ENCODE data around the gene ATP7B. TPM values are rescaled to one million over a fixed set of nuclear protein-coding genes. Genes with fewer than 3 reads are reported as not detected.
"Not testable (repeated sequence)": the region's sequence is repeated elsewhere in the genome, so short reads cannot be mapped to it uniquely, and the experiment has no call there.

The ATP7B gene
- total RNA-seq, 1 donor from 2014 or later: 19.3 TPM

DNA sequence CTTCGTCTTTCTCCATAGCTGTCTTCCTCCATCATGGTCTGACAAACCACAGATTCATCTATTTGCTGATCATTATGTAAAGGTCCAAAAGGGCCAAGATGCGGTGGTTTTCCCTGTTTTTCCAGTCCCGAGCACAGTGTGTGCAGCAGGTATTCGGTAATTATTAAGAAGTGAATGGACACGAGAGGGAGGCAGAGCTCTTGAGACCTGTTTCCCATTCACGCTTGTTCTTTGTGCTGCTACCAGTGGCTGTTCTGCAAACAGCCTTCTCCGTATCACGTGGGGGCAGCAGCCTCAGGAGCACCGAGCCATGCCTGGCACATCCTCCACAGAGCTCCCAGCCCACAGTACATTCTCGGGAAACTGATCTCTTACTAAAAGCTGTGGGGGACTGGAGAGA, 99.2 kb downstream of the ATP7B start:
- Mint-ChIP-seq H3K9me3 (ENCODE audit: unreplicated experiment) (no peaks in the 10 kb centered on the region), H3K27ac (ENCODE audit: unreplicated experiment) (no peak overlapping the region), H3K4me3 (ENCODE audit: unreplicated experiment) (no peak overlapping the region), H3K36me3 (ENCODE audit: low read depth, unreplicated experiment) (no peaks in the 10 kb centered on the region), H3K4me1 (ENCODE audit: unreplicated experiment) (peaks cover 10% of the 10 kb centered on the region), H3K27me3 (ENCODE audit: unreplicated experiment) (peaks cover 7% of the 10 kb centered on the region)
- TF ChIP-seq, protein P1, sequence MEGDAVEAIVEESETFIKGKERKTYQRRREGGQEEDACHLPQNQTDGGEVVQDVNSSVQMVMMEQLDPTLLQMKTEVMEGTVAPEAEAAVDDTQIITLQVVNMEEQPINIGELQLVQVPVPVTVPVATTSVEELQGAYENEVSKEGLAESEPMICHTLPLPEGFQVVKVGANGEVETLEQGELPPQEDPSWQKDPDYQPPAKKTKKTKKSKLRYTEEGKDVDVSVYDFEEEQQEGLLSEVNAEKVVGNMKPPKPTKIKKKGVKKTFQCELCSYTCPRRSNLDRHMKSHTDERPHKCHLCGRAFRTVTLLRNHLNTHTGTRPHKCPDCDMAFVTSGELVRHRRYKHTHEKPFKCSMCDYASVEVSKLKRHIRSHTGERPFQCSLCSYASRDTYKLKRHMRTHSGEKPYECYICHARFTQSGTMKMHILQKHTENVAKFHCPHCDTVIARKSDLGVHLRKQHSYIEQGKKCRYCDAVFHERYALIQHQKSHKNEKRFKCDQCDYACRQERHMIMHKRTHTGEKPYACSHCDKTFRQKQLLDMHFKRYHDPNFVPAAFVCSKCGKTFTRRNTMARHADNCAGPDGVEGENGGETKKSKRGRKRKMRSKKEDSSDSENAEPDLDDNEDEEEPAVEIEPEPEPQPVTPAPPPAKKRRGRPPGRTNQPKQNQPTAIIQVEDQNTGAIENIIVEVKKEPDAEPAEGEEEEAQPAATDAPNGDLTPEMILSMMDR (IDR thresholded peaks at IDR 0.05; ENCODE audit: unreplicated experiment): no peak
- no peak for DNase-seq (ENCODE audit: low spot score)

DNA sequence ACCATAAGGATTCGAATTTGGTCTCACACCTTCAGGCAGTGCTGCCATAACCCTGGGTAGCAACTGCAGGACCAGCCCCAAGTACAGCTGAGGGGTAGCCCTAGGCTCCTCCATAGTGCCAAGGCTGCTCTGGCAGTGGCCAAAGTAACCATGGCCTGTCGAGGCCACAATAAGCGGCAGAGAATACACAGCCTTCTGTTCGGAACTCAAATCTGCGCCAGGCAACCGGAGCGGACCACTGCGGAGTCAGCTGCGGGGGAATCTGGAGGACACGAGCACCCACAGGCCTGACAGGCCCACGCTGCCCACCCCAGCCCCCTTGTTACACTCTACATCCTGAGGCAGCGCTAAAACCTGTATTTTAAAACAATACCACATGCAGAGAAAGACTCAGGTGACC, 100.7 kb downstream of the ATP7B start:
- Mint-ChIP-seq H3K36me3 (ENCODE audit: low read depth, unreplicated experiment) (no peaks in the 10 kb centered on the region), H3K27ac (ENCODE audit: unreplicated experiment) (no peak overlapping the region), H3K9me3 (ENCODE audit: unreplicated experiment) (no peaks in the 10 kb centered on the region), H3K4me3 (ENCODE audit: unreplicated experiment) (no peak overlapping the region), H3K27me3 (ENCODE audit: unreplicated experiment) (peaks cover 7% of the 10 kb centered on the region), H3K4me1 (ENCODE audit: unreplicated experiment) (peaks cover 10% of the 10 kb centered on the region)
- no peak for DNase-seq (ENCODE audit: low spot score)
- TF ChIP-seq, protein P1 (IDR thresholded peaks at IDR 0.05; ENCODE audit: unreplicated experiment): no peak

DNA sequence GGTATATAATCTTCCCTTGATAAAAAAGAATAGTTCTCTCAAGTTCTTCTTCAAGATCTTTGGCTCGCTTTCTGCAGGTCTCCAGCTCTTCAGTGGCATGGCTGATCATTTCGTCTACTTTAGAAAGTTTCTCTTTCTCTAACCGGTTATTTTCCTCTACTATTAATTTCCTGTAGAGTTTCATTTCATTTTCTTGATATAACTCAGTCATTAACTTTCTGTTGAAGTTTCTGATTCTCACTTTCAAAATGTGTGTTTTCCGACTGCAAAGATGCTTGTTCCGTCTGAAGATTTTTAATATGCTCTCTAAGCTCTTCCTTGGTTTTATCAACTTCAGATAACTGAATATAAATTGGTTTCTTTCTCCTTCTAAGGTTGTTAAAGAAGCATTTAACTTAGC, 102.0 kb downstream of the ATP7B start:
- not testable (repeated sequence) for H3K4me1 Mint-ChIP-seq (ENCODE audit: unreplicated experiment)

DNA sequence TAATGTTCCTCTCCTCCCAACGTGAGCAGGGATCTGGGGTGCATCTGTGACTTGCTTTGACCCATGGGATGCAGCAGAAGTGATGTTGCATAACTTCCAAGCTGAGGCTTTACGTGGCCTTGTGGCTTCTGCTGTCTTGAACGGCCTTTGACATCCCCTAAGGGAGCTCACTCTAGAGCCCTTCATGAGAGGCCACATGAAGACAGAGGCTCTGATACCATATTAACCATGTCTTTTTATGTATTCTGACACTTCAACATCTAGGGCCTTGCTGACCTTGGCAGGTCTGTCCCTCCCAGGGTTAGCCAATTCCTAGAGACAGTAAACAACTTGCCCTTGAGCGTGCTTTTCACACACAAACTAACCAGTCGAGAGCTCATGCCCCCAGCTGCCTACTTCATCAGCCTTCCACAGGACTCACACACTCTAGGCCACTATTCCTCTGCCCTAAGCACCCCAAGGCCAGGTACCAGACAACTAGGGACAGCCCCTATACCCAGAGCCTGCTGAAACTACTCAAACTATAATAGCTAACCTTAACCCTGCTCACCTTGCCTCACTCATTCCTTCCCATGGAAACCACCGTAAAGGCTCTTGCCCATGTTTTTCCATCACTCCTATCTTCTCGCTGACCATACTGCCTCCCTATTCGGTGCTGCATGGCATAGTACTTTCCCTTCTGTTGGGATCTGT, 104.1 kb downstream of the ATP7B start:
- DNase-seq (ENCODE audit: low spot score): no peak
- H3K9me3 Mint-ChIP-seq (ENCODE audit: unreplicated experiment): no peaks in the 10 kb centered on the region
- no peak overlapping the region for H3K27ac Mint-ChIP-seq (ENCODE audit: unreplicated experiment)
- H3K36me3 Mint-ChIP-seq (ENCODE audit: low read depth, unreplicated experiment): no peaks in the 10 kb centered on the region
- TF ChIP-seq, protein P1 (IDR thresholded peaks at IDR 0.05; ENCODE audit: unreplicated experiment): no peak
- H3K27me3 Mint-ChIP-seq (ENCODE audit: unreplicated experiment): peaks cover 6% of the 10 kb centered on the region
- H3K4me3 Mint-ChIP-seq (ENCODE audit: unreplicated experiment): no peak overlapping the region
- no peaks in the 10 kb centered on the region for H3K4me1 Mint-ChIP-seq (ENCODE audit: unreplicated experiment)

More for the DNA sequence above, 102.0 kb downstream of the ATP7B start:
- H3K4me3 Mint-ChIP-seq (ENCODE audit: unreplicated experiment); H3K9me3 Mint-ChIP-seq (ENCODE audit: unreplicated experiment); H3K27me3 Mint-ChIP-seq (ENCODE audit: unreplicated experiment); H3K36me3 Mint-ChIP-seq (ENCODE audit: low read depth, unreplicated experiment); H3K27ac Mint-ChIP-seq (ENCODE audit: unreplicated experiment); DNase-seq (ENCODE audit: low spot score): not testable (repeated sequence)

DNA sequence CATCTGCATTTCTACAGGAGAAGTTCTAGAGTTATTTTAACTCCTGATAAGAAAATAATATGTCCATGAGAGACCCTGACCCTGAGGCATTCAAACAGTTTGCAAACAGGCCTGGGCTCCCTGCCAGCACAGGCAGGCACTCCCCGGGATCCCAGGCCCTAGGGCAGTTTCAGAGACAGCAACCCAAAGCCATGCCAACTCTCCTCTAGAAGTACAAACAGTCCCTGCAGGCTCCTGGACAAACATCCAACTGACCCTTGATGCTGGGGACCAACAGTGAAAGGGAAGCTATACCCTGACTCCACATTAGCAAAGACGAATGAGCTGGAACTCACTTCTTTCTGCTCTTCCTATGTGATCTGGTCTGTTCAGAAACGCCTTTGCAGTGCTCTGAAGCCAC, 104.7 kb downstream of the ATP7B start:
- H3K4me1 Mint-ChIP-seq (ENCODE audit: unreplicated experiment): no peaks in the 10 kb centered on the region
- TF ChIP-seq, protein P1 (IDR thresholded peaks at IDR 0.05; ENCODE audit: unreplicated experiment): no peak
- no peaks in the 10 kb centered on the region for H3K9me3 Mint-ChIP-seq (ENCODE audit: unreplicated experiment)
- DNase-seq (ENCODE audit: low spot score): no peak
- peaks cover 6% of the 10 kb centered on the region for H3K27me3 Mint-ChIP-seq (ENCODE audit: unreplicated experiment)
- H3K27ac Mint-ChIP-seq (ENCODE audit: unreplicated experiment): no peak overlapping the region
- H3K36me3 Mint-ChIP-seq (ENCODE audit: low read depth, unreplicated experiment): no peaks in the 10 kb centered on the region
- H3K4me3 Mint-ChIP-seq (ENCODE audit: unreplicated experiment): no peak overlapping the region

All from endothelial cell (in vitro differentiated cells).